ENCODE results near the gene DHX34.

Gene DHX34

GRCh38 chr19:47352095-47352494 is 3.0 kb downstream of the DHX34 start:
- no peak for DNase-seq (ENCODE audit: low read depth)
- TF ChIP-seq CTCF (IDR thresholded peaks at IDR 0.05; ENCODE audit: control insufficient read depth, extremely low read depth, insufficient read depth) = no peak

GRCh38 chr19:47353307-47353712 is 4.2 kb downstream of the DHX34 start:
- TF ChIP-seq CTCF (IDR thresholded peaks at IDR 0.05; ENCODE audit: control insufficient read depth, extremely low read depth, insufficient read depth) = no peak
- no peak overlapping the region for H3K4me3 ChIP-seq (ENCODE audit: low read depth, low read length)
- DNase-seq (ENCODE audit: low read depth) = no peak

More at GRCh38 chr19:47352095-47352494, 3.0 kb downstream of the DHX34 start:
- H3K4me3 ChIP-seq (ENCODE audit: low read depth, low read length) = no peak overlapping the region

GRCh38 chr19:47356900-47357299 is 7.8 kb downstream of the DHX34 start:
- H3K4me3 ChIP-seq (ENCODE audit: low read depth, low read length) = no peak overlapping the region
- TF ChIP-seq CTCF (IDR thresholded peaks at IDR 0.05; ENCODE audit: control insufficient read depth, extremely low read depth, insufficient read depth) = no peak
- no peak for DNase-seq (ENCODE audit: low read depth)

GRCh38 chr19:47357788-47358680 is 8.9 kb downstream of the DHX34 start:
- no peak for TF ChIP-seq CTCF (IDR thresholded peaks at IDR 0.05; ENCODE audit: control insufficient read depth, extremely low read depth, insufficient read depth)
- no peak overlapping the region for H3K4me3 ChIP-seq (ENCODE audit: low read depth, low read length)
- no peak for DNase-seq (ENCODE audit: low read depth)

GRCh38 chr19:47358936-47359335 is 9.8 kb downstream of the DHX34 start:
- no peak overlapping the region for H3K4me3 ChIP-seq (ENCODE audit: low read depth, low read length)
- no peak for DNase-seq (ENCODE audit: low read depth)
- TF ChIP-seq CTCF (IDR thresholded peaks at IDR 0.05; ENCODE audit: control insufficient read depth, extremely low read depth, insufficient read depth) = no peak

GRCh38 chr19:47362321-47362720 is 13.2 kb downstream of the DHX34 start:
- DNase-seq (ENCODE audit: low read depth) = no peak
- TF ChIP-seq CTCF (IDR thresholded peaks at IDR 0.05; ENCODE audit: control insufficient read depth, extremely low read depth, insufficient read depth) = no peak
- H3K4me3 ChIP-seq (ENCODE audit: low read depth, low read length) = no peak overlapping the region

Measured in LNCaP clone FGC (cell line).